AG08396 (cell line): ENCODE data around the gene TMEM225B.
"Not testable (repeated sequence)": the region's sequence is repeated elsewhere in the genome, so short reads cannot be mapped to it uniquely, and the experiment has no call there.

Experiments
- DNase-seq: peaks from one replicate; pipeline ENCODE4 v3.0.0; 2012; ENCODE audit warnings: low spot score, mixed read lengths

The TMEM225B gene

GRCh38 chr7:99597762-99598501 is at the start of gene TMEM225B:
Gene TMEM225B (plus strand): TSS chr7:99598267. CDS start chr7:99604389, 6,122 bp downstream.
- DNase-seq, result no peak

GRCh38 chr7:99549545-99549944 is 48.5 kb upstream of the TMEM225B start:
- not testable (repeated sequence) for DNase-seq

- DNase-seq, result peak; percentile 22
These were observed 46.7 kb upstream of the TMEM225B start for GRCh38 chr7:99551334-99551733.

- peak; percentile 94 for DNase-seq
These were observed 46.2 kb upstream of the TMEM225B start, which contains the start of gene FAM200A for GRCh38 chr7:99551767-99552463. Gene FAM200A (minus strand): TSS chr7:99552114. CDS start chr7:99548407, 3,707 bp downstream.

GRCh38 chr7:99553039-99553438 is 45.0 kb upstream of the TMEM225B start:
- DNase-seq, result no peak

GRCh38 chr7:99554939-99555338 is 43.1 kb upstream of the TMEM225B start:
- no peak for DNase-seq

- no peak for DNase-seq
These were observed 40.9 kb upstream of the TMEM225B start for GRCh38 chr7:99557196-99557607.

GRCh38 chr7:99557940-99558305 is 40.1 kb upstream of the TMEM225B start:
- DNase-seq, result no peak

GRCh38 chr7:99558306-99559174 is 39.5 kb upstream of the TMEM225B start, which contains the start of gene ZNF655:
Gene ZNF655 (plus strand): TSS chr7:99558642. CDS start chr7:99560560, 1,918 bp downstream.
- DNase-seq, result peak; percentile 91

- no peak for DNase-seq
These were observed 38.7 kb upstream of the TMEM225B start for GRCh38 chr7:99559175-99559915.

- no peak for DNase-seq
These were observed 37.0 kb upstream of the TMEM225B start for GRCh38 chr7:99560834-99561736.

GRCh38 chr7:99561737-99562051 is 36.4 kb upstream of the TMEM225B start:
- DNase-seq, result no peak

- DNase-seq, result no peak
These were observed 35.8 kb upstream of the TMEM225B start for GRCh38 chr7:99562114-99562784.

- DNase-seq, result peak; percentile 92
These were observed 35.2 kb upstream of the TMEM225B start for GRCh38 chr7:99562832-99563231.

- DNase-seq, result peak; percentile 35
These were observed 34.4 kb upstream of the TMEM225B start for GRCh38 chr7:99563650-99564049.

- not testable (repeated sequence) for DNase-seq
These were observed 29.3 kb upstream of the TMEM225B start for GRCh38 chr7:99568770-99569169.

- DNase-seq, result no peak
These were observed 26.3 kb upstream of the TMEM225B start for GRCh38 chr7:99571768-99572167.

GRCh38 chr7:99573257-99573656 is 24.8 kb upstream of the TMEM225B start:
- DNase-seq, result no peak

GRCh38 chr7:99576251-99576650 is 21.8 kb upstream of the TMEM225B start:
- no peak for DNase-seq
